T-helper 1 cell treated with Interleukin-12 subunit alpha and Interleukin-12 subunit beta and Interleukin-4 antibody, amounts not matched to agents 30 ng/mL and 1 ng/mL, for 36 hours (primary cell): Measurements from ENCODE around the gene NEDD4L. TPM values are rescaled to one million over a fixed set of nuclear protein-coding genes. Genes with fewer than 3 reads are reported as not detected.
"Not testable (repeated sequence)": the region's sequence is repeated elsewhere in the genome, so short reads cannot be mapped to it uniquely, and the experiment has no call there.

Experiments used
- intact Hi-C: fragments of 100-400 bp; cut with micrococcal nuclease; formaldehyde crosslinking; loops from one replicate; pipeline ENCODE4 v1.15.1; 2024
- total RNA-seq: library from RNA; stranded (reverse); gene quantifications from 2 replicates; pipeline ENCODE4 v1.2.3, GENCODE V29; 2022

Gene NEDD4L
- total RNA-seq, 1 donor from 2014 or later: 4.3 TPM

GRCh38 chr18:58360324-58360723 is 316.3 kb downstream of the NEDD4L start:
- intact Hi-C loops: no loop called here

- intact Hi-C loops: no loop called here
Observed at GRCh38 chr18:58361212-58361611, 317.2 kb downstream of the NEDD4L start.

- intact Hi-C loops: no loop called here
Observed at GRCh38 chr18:58362027-58362575, 318.1 kb downstream of the NEDD4L start.

- intact Hi-C loops: no loop called here
Observed at GRCh38 chr18:58362829-58363271, 318.8 kb downstream of the NEDD4L start.

- intact Hi-C loops: no loop called here
Observed at GRCh38 chr18:58363767-58364540, 319.9 kb downstream of the NEDD4L start.

GRCh38 chr18:58364876-58365528 is 321.0 kb downstream of the NEDD4L start:
- intact Hi-C loops: no loop called here

GRCh38 chr18:58367425-58368140 is 323.6 kb downstream of the NEDD4L start:
- intact Hi-C loops: no loop called here

- intact Hi-C loops: no loop called here
Observed at GRCh38 chr18:58369616-58370015, 325.6 kb downstream of the NEDD4L start.

GRCh38 chr18:58370038-58370580 is 326.1 kb downstream of the NEDD4L start:
- intact Hi-C loops: no loop called here

GRCh38 chr18:58370612-58371011 is 326.6 kb downstream of the NEDD4L start:
- intact Hi-C loops: no loop called here

- intact Hi-C loops: no loop called here
Observed at GRCh38 chr18:58373481-58373880, 329.5 kb downstream of the NEDD4L start.

GRCh38 chr18:58375051-58375450 is 331.0 kb downstream of the NEDD4L start:
- intact Hi-C loops: no loop called here

GRCh38 chr18:58378411-58379379 is 334.7 kb downstream of the NEDD4L start:
- intact Hi-C loops: no loop called here

- intact Hi-C loops: no loop called here
Observed at GRCh38 chr18:58379443-58379842, 335.4 kb downstream of the NEDD4L start.

GRCh38 chr18:58380113-58380512 is 336.1 kb downstream of the NEDD4L start:
- intact Hi-C loops: not testable (repeated sequence)

- intact Hi-C loops: no loop called here
Observed at GRCh38 chr18:58381676-58382411, 337.8 kb downstream of the NEDD4L start.

- intact Hi-C loops: no loop called here
Observed at GRCh38 chr18:58382446-58382845, 338.4 kb downstream of the NEDD4L start.

GRCh38 chr18:58385472-58385871 is 341.4 kb downstream of the NEDD4L start:
- intact Hi-C loops: no loop called here

GRCh38 chr18:58386780-58387179 is 342.8 kb downstream of the NEDD4L start:
- intact Hi-C loops: no loop called here

- intact Hi-C loops: no loop called here
Observed at GRCh38 chr18:58387716-58388115, 343.7 kb downstream of the NEDD4L start.
